IMR-90 (cell line): Measurements from ENCODE around the gene AURKA. TPM values are rescaled to one million over a fixed set of nuclear protein-coding genes. Genes with fewer than 3 reads are reported as not detected.
A peak's percentile ranks its signal among the peaks of the same experiment; 100 is the strongest.

Experiments used
- ATAC-seq: fragments of 200-7000 bp; cut with Tn5 transposase; 2 replicates; pipeline ENCODE4 v1.9.1; 2020; ENCODE audit warnings: low read depth, mild to moderate bottlenecking, moderate library complexity
- BruUV-seq: library from RNA; stranded (reverse); fragments of 400-500 nt; replicated peaks from 2 replicates; lab custom pipeline; 2021; lab: Mats Ljungman, UMichigan
- CTCF ChIA-PET: fragments of 300-600 bp; formaldehyde crosslinking; extraction: SDS; loops from one replicate; lab custom pipeline; 2021; ENCODE audit warnings: antibody characterized with exemption; lab: Yijun Ruan, JAX
- POLR2A ChIA-PET: fragments of 300-600 bp; sonication (Branson Sonifier 250); formaldehyde crosslinking; loops from one replicate; lab custom pipeline; 2022; ENCODE audit warnings: antibody characterized with exemption; ENCODE audit not compliant: unreplicated experiment; lab: Charles Lee
- DNase-seq: peaks from one replicate; pipeline ENCODE4 v3.0.0; 2013
- H2AFZ ChIP-seq: replicated peaks from 2 replicates; pipeline ENCODE3; 2013; ENCODE audit warnings: low read length, mild to moderate bottlenecking; ENCODE audit not compliant: poor library complexity
- H2AK5ac ChIP-seq: 2 replicates; pipeline ENCODE4 v1.6.1; 2013; ENCODE audit warnings: low read depth, low read length, inconsistent platforms
- H2AK9ac ChIP-seq: replicated peaks from 2 replicates; pipeline ENCODE3; 2013; ENCODE audit warnings: mild to moderate bottlenecking, low read depth, low read length, moderate library complexity; ENCODE audit not compliant: poor library complexity
- H2BK120ac ChIP-seq: 2 replicates; pipeline ENCODE4 v1.6.1; 2013; ENCODE audit warnings: low read depth, low read length, inconsistent platforms
- H2BK15ac ChIP-seq: 3 replicates; pipeline ENCODE4 v1.6.1; 2013; ENCODE audit warnings: low read depth, low read length, inconsistent platforms
- H2BK20ac ChIP-seq: 2 replicates; pipeline ENCODE4 v1.6.1; 2013; ENCODE audit warnings: low read depth, mild to moderate bottlenecking, inconsistent platforms, low read length, moderate library complexity
- H2BK5ac ChIP-seq: 2 replicates; pipeline ENCODE4 v1.6.1; 2013; ENCODE audit warnings: mild to moderate bottlenecking, low read depth, low read length, inconsistent platforms; ENCODE audit not compliant: poor library complexity, severe bottlenecking
- H3K14ac ChIP-seq: replicated peaks from 2 replicates; pipeline ENCODE4 v1.6.1; 2013; ENCODE audit warnings: low read depth, low read length, inconsistent platforms
- H3K18ac ChIP-seq: 2 replicates; pipeline ENCODE4 v1.6.1; 2013; ENCODE audit warnings: low read depth, low read length, control low read depth
- H3K23ac ChIP-seq: 2 replicates; pipeline ENCODE4 v1.6.1; 2013; ENCODE audit warnings: low read depth, low read length, inconsistent platforms
- H3K27ac ChIP-seq: 2 replicates; pipeline ENCODE4 v1.5.1; 2013; ENCODE audit warnings: mild to moderate bottlenecking, control low read depth, low read length; ENCODE audit not compliant: insufficient read depth
- H3K27me3 ChIP-seq: 2 replicates; pipeline ENCODE4 v1.6.1; 2013; ENCODE audit warnings: low read length; ENCODE audit not compliant: control insufficient read depth, insufficient read depth
- H3K36me3 ChIP-seq: 2 replicates; pipeline ENCODE4 v1.6.1; 2013; ENCODE audit warnings: low read length, mixed read lengths; ENCODE audit not compliant: control insufficient read depth, insufficient read depth
- H3K4ac ChIP-seq: 2 replicates; pipeline ENCODE4 v1.6.1; 2013; ENCODE audit warnings: low read depth, low read length, inconsistent platforms
- H3K4me1 ChIP-seq: 2 replicates; pipeline ENCODE4 v1.6.1; 2013; ENCODE audit warnings: low read length, mixed read lengths; ENCODE audit not compliant: control insufficient read depth, insufficient read depth
- H3K4me2 ChIP-seq: 2 replicates; pipeline ENCODE4 v1.6.1; 2013; ENCODE audit warnings: low read depth, mild to moderate bottlenecking, control low read depth, low read length, moderate library complexity
- H3K4me3 ChIP-seq: 2 replicates; pipeline ENCODE4 v1.5.1; 2013; ENCODE audit warnings: low read depth, mild to moderate bottlenecking, control low read depth, low read length, moderate library complexity; ENCODE audit not compliant: insufficient read depth
- H3K56ac ChIP-seq: 2 replicates; pipeline ENCODE4 v1.6.1; 2013; ENCODE audit warnings: low read length, inconsistent platforms; ENCODE audit not compliant: insufficient read depth; ENCODE audit errors: extremely low read depth
- H3K79me1 ChIP-seq, 2 experiments: 2 replicates each; pipeline ENCODE4 v1.6.1; 2013; ENCODE audit warnings: low read length in 2 of 2, inconsistent platforms in 1 of 2, low read depth in 1 of 2
- H3K9ac ChIP-seq: 2 replicates; pipeline ENCODE4 v1.6.1; 2013; ENCODE audit warnings: low read depth, low read length, control low read depth
- H3K9me1 ChIP-seq: 2 replicates; pipeline ENCODE4 v1.6.1; 2013; ENCODE audit warnings: low read length, inconsistent platforms; ENCODE audit not compliant: insufficient read depth
- H3K9me3 ChIP-seq: 2 replicates; pipeline ENCODE4 v1.6.1; 2013; ENCODE audit warnings: low read length; ENCODE audit not compliant: control insufficient read depth, insufficient read depth
- H4K20me1 ChIP-seq: 2 replicates; pipeline ENCODE4 v1.6.1; 2013; ENCODE audit warnings: low read length, inconsistent platforms; ENCODE audit not compliant: insufficient read depth
- H4K5ac ChIP-seq: 2 replicates; pipeline ENCODE4 v1.6.1; 2013; ENCODE audit warnings: mild to moderate bottlenecking, low read depth, low read length, control low read depth
- H4K8ac ChIP-seq, 2 experiments: 2 replicates each; pipeline ENCODE4 v1.6.1; 2013; ENCODE audit warnings: low read depth in 2 of 2, low read length in 2 of 2, control low read depth in 1 of 2, inconsistent platforms in 1 of 2
- H4K91ac ChIP-seq: 2 replicates; pipeline ENCODE4 v1.6.1; 2013; ENCODE audit warnings: low read depth, low read length, inconsistent platforms; ENCODE audit not compliant: insufficient read depth
- BHLHE40 ChIP-seq: fragments of 150-350 bp; IDR thresholded peaks from 2 replicates; pipeline ENCODE4 v1.6.1; 2016; ENCODE audit warnings: mild to moderate bottlenecking, low read depth, low read length
- CEBPB ChIP-seq: IDR thresholded peaks from 2 replicates; pipeline ENCODE4 v1.6.1; 2012; ENCODE audit warnings: low read depth, low read length, improper control_type of control experiment
- CHD1 ChIP-seq: IDR thresholded peaks from 2 replicates; pipeline ENCODE4 v1.6.1; 2012; ENCODE audit warnings: low read depth, low read length, improper control_type of control experiment
- CTCF ChIP-seq: conservative IDR thresholded peaks from 2 replicates; pipeline ENCODE4 v1.5.1; 2012; ENCODE audit warnings: mild to moderate bottlenecking, low read depth, low read length, improper control_type of control experiment
- ELK1 ChIP-seq: fragments of 150-350 bp; IDR thresholded peaks from 2 replicates; pipeline ENCODE4 v1.6.1; 2016; ENCODE audit warnings: low read depth, mild to moderate bottlenecking, low read length, moderate library complexity, borderline replicate concordance
- FOS ChIP-seq: fragments of 150-350 bp; IDR thresholded peaks from 2 replicates; pipeline ENCODE4 v1.6.1; 2016; ENCODE audit warnings: low read depth, low read length
- MAFK ChIP-seq: IDR thresholded peaks from 2 replicates; pipeline ENCODE4 v1.6.1; 2012; ENCODE audit warnings: low read depth, low read length, improper control_type of control experiment
- MAZ ChIP-seq: IDR thresholded peaks from 2 replicates; pipeline ENCODE4 v1.6.1; 2012; ENCODE audit warnings: low read depth, mild to moderate bottlenecking, low read length, improper control_type of control experiment, moderate library complexity, borderline replicate concordance
- MXI1 ChIP-seq: IDR thresholded peaks from 2 replicates; pipeline ENCODE4 v1.6.1; 2012; ENCODE audit warnings: low read depth, mild to moderate bottlenecking, low read length, moderate library complexity, borderline replicate concordance
- NFE2L2 ChIP-seq: fragments of 150-350 bp; IDR thresholded peaks from 2 replicates; pipeline ENCODE4 v1.6.1; 2016; ENCODE audit warnings: low read depth, mild to moderate bottlenecking, low read length
- POLR2A ChIP-seq: IDR thresholded peaks from 2 replicates; pipeline ENCODE4 v1.6.1; 2012; ENCODE audit warnings: mild to moderate bottlenecking, low read depth, low read length
- RAD21 ChIP-seq: IDR thresholded peaks from 2 replicates; pipeline ENCODE4 v1.6.1; 2012; ENCODE audit warnings: low read length, improper control_type of control experiment
- RCOR1 ChIP-seq: IDR thresholded peaks from 2 replicates; pipeline ENCODE4 v1.6.1; 2012; ENCODE audit warnings: mild to moderate bottlenecking, low read length, improper control_type of control experiment; ENCODE audit not compliant: insufficient replicate concordance
- RFX5 ChIP-seq: IDR thresholded peaks from 2 replicates; pipeline ENCODE4 v1.8.0; 2012; ENCODE audit warnings: low read depth, mild to moderate bottlenecking, low read length, moderate library complexity
- SMC3 ChIP-seq: fragments of 150-350 bp; IDR thresholded peaks from 2 replicates; pipeline ENCODE4 v1.6.1; 2016; ENCODE audit warnings: low read depth, mild to moderate bottlenecking, antibody characterized with exemption, low read length, moderate library complexity
- USF2 ChIP-seq: fragments of 150-350 bp; IDR thresholded peaks from 2 replicates; pipeline ENCODE4 v1.6.1; 2017; ENCODE audit warnings: mild to moderate bottlenecking, antibody characterized with exemption, low read length, low read depth
- WGBS, 2 experiments: methylation state at CpG; one replicate each; pipeline versions ENCODE4 v1.1.5 to v1.1.7; 2013; ENCODE audit warnings: missing lambda C conversion rate in 2 of 2; ENCODE audit not compliant: insufficient read length in 1 of 2; ENCODE audit errors: extremely low coverage in 2 of 2; 5-methylcytosine and 5-hydroxymethylcytosine counted together
- dilution Hi-C: fragments of 300-500 bp; cut with HindIII; formaldehyde crosslinking; loops from one replicate; pipeline ENCODE4 v1.14.3; 2018; ENCODE audit warnings: low sequenced_read_pairs; ENCODE audit not compliant: unreplicated experiment
- in situ Hi-C: fragments of 300-500 bp; cut with MboI; formaldehyde crosslinking; loops from 3 replicates; pipeline ENCODE4 v1.14.3; 2019; ENCODE audit warnings: low sequenced_read_pairs, inconsistent platforms, mixed read lengths
- intact Hi-C: fragments of 100-400 bp; cut with micrococcal nuclease; formaldehyde crosslinking; loops from 2 replicates; pipeline ENCODE4 v1.10.0; 2022
- polyA plus RNA-seq, 3 experiments: library from polyadenylated mRNA; depleted of rRNA; stranded (reverse); fragments of >200 nt; gene quantifications; 2 replicates each; pipeline ENCODE4 v1.2.3, GENCODE V29; 2012; ENCODE audit warnings: low replicate concordance in 1 of 3
- total RNA-seq: library from RNA; depleted of rRNA; stranded (reverse); fragments of >200 nt; gene quantifications from 2 replicates; pipeline ENCODE4 v1.2.3, GENCODE V29; 2012

The AURKA gene
- total and polyA plus RNA-seq, 2 of the 4 experiments (the other 2 are of a cell fraction): 68.0 to 83.3 TPM

- peak overlapping the region; percentile 98 for H3K18ac ChIP-seq
- DNase-seq (no peak), ATAC-seq (no peak)
- BruUV-seq: no TSS peak
- H3K9ac ChIP-seq: peak overlapping the region; percentile 56
- peak overlapping the region; percentile 99 for H3K4ac ChIP-seq
- peaks cover 38% of the 10 kb centered on the region for H3K4me1 ChIP-seq
- peak overlapping the region; percentile 94; a peak in 3 of 4 replicates for H4K8ac ChIP-seq
- H2AK5ac ChIP-seq: peak overlapping the region; percentile 100; the same call in 1 of the 2 replicates
- no CpG with 5 or more reads among the region's 1 CpG for WGBS, 2 experiments
- ChIA-PET CTCF (no interaction called here), POLR2A (interaction anchor here (1.0 kb wide), 1 partner anchor 19 kb away, joined by 4 read pairs; the partner anchor contains the start of gene CASS4)
- peak overlapping the region; percentile 99; the same call in 1 of the 2 replicates for H3K23ac ChIP-seq
- H2BK20ac ChIP-seq: peak overlapping the region; percentile 99
- H3K27me3 ChIP-seq: no peaks in the 10 kb centered on the region
- H3K56ac ChIP-seq: peak overlapping the region; percentile 95; the same call in 1 of the 2 replicates
- H2AK9ac ChIP-seq: peak overlapping the region; percentile 91
- peaks cover 29% of the 10 kb centered on the region for H3K9me1 ChIP-seq
- peak overlapping the region; percentile 99 for H4K91ac ChIP-seq
- H4K5ac ChIP-seq: peak overlapping the region; percentile 99
- TF ChIP-seq NFE2L2: no peak
- no peak for TF ChIP-seq RAD21
- TF ChIP-seq BHLHE40: no peak
- no peak for TF ChIP-seq RFX5
- no peak for TF ChIP-seq CEBPB
- no peak for TF ChIP-seq SMC3
- TF ChIP-seq FOS: no peak
- no peak for TF ChIP-seq ELK1
- TF ChIP-seq CHD1: no peak
- no peak for TF ChIP-seq USF2
- TF ChIP-seq CTCF: no peak
- no peak for TF ChIP-seq MXI1
- no peak for TF ChIP-seq POLR2A
- no peak for TF ChIP-seq RCOR1
- no peak for TF ChIP-seq MAFK
- no peak for TF ChIP-seq MAZ
- peak overlapping the region; percentile 95 for H3K27ac ChIP-seq
- dilution Hi-C loops (no loop called here), in situ Hi-C loops (no loop called here), intact Hi-C loops (no loop called here)
- no peaks in the 10 kb centered on the region for H4K20me1 ChIP-seq
- H3K14ac ChIP-seq: peak overlapping the region; percentile 99
- peak overlapping the region; percentile 100 for H2BK120ac ChIP-seq
- H3K4me3 ChIP-seq: no peak overlapping the region
- peak overlapping the region; percentile 98; the same call in 2 of the 3 replicates for H2BK15ac ChIP-seq
- H2BK5ac ChIP-seq: peak overlapping the region; percentile 97
- H3K36me3 ChIP-seq: peaks cover 3% of the 10 kb centered on the region
- no peak overlapping the region for H3K4me2 ChIP-seq
- no peaks in the 10 kb centered on the region for H3K9me3 ChIP-seq
- H2AFZ ChIP-seq: no peak overlapping the region
- H3K79me1 ChIP-seq: peaks cover 29 to 66% of the 10 kb centered on the region in 2 experiments
Measured at GRCh38 chr20:56430957-56431356, 38.9 kb upstream of the AURKA start.
